ENCODE data around the gene SPATA13. TPM values are rescaled to one million over a fixed set of nuclear protein-coding genes. Genes with fewer than 3 reads are reported as not detected.

Gene SPATA13
- total and polyA plus RNA-seq, 2 donors (not counting 1 experiment from before 2014, with no cell fraction given), result 5.7 to 8.3 TPM

DNA sequence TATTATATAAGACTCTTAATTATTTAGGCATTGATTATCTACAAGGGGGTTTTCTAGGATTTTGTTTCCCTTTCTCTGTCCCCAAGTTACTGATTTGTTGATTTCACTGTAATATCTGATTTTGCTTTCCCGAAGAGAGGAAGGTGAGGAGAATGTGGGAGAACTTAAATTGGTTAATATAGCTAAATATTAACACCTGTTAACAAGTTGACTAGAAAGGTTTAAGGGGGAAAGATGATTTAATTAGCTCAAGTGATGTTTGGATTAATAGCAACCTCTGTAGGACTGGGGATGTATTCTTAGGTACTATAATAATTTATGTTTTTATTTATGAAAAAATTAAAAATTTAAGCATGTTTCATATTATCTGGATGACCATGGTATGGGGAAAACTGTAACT is 35.1 kb downstream of the SPATA13 start:
- CTCF ChIA-PET, result no interaction called here
- no peak for ATAC-seq (ENCODE audit: low read depth)
- POLR2A ChIA-PET, result no interaction called here

DNA sequence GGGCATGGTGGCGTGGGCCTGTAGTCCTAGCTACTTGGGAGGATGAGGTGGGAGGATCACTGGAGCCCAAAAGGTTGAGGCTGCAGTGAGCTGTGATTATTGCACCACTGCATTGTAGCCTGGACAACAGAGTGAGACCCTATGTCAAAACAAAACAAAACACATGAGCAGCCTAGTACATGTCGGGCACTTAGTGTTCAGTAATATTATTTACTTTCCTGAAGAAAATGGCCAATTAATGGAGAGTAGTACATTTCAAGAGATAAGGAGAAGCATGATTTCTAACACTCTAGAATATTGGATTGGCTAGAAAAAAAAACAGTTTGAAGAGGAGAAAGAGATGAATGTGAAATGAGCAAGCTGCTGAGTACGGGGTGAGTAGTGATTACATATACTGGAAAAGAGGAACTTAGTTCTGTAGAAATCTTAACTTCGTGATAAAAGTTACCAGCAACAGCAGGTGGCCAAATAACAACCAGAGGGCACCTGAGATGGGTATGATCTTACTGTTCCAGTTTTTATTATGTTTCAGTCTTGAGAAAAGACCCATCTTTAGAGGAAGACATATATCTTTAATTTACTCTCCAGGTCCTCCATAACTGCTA is 36.2 kb downstream of the SPATA13 start:
- Mint-ChIP-seq H3K4me1 (peaks cover 6% of the 10 kb centered on the region), H3K27me3 (no peaks in the 10 kb centered on the region), H3K4me3 (no peak overlapping the region), H3K9me3 (ENCODE audit: insufficient read depth) (no peaks in the 10 kb centered on the region), H3K27ac (no peak overlapping the region)
- H3K27me3 ChIP-seq (replicated peaks in 1 of 4; ENCODE audit: control extremely low read depth in 1 of 4, control insufficient read depth in 3 of 4, insufficient read depth in 4 of 4, low read length in 3 of 4), result no peaks in the 10 kb centered on the region
- H4K20me1 ChIP-seq (ENCODE audit: control insufficient read depth, insufficient read depth, low read length, poor library complexity, severe bottlenecking), result no peaks in the 10 kb centered on the region
- CTCF ChIA-PET, result interaction anchor here (1.0 to 1.5 kb wide), 2 partner anchors 23 to 34 kb away, joined by 3 to 4 read pairs; no protein-coding TSS in a partner anchor
- DNase-seq (no peak), ATAC-seq (ENCODE audit: low read depth) (peak; percentile 28)
- POLR2A ChIA-PET, result no interaction called here
- H2AFZ ChIP-seq (ENCODE audit: insufficient read depth, low read depth, low read length, poor library complexity, severe bottlenecking), result no peak overlapping the region
- H3K79me2 ChIP-seq (ENCODE audit: control insufficient read depth, insufficient read depth, low read length), result no peaks in the 10 kb centered on the region
- H3K9ac ChIP-seq (ENCODE audit: low read length), result no peak overlapping the region
- H3K4me1 ChIP-seq (ENCODE audit: control insufficient read depth in 2 of 2, insufficient read depth in 2 of 2, low read length in 2 of 2), result no peaks in the 10 kb centered on the region
- 50% methylated on average over 2 of the region's 4 CpGs for WGBS (ENCODE audit: insufficient coverage)
- H3K27ac ChIP-seq (ENCODE audit: low read length in 2 of 2), result no peak overlapping the region
- no peaks in the 10 kb centered on the region for H3K9me3 ChIP-seq (ENCODE audit: control extremely low read depth in 1 of 3, control insufficient read depth in 2 of 3, insufficient read depth in 1 of 3, low read length in 2 of 3)
- intact Hi-C loops (cut with micrococcal nuclease), result no loop called here
- H3K36me3 ChIP-seq (replicated peaks in 1 of 2; ENCODE audit: control extremely low read depth in 1 of 2, control insufficient read depth in 1 of 2, extremely low read depth in 1 of 2, insufficient read depth in 2 of 2, low read length in 1 of 2), result no peaks in the 10 kb centered on the region
- TF ChIP-seq, protein P1, sequence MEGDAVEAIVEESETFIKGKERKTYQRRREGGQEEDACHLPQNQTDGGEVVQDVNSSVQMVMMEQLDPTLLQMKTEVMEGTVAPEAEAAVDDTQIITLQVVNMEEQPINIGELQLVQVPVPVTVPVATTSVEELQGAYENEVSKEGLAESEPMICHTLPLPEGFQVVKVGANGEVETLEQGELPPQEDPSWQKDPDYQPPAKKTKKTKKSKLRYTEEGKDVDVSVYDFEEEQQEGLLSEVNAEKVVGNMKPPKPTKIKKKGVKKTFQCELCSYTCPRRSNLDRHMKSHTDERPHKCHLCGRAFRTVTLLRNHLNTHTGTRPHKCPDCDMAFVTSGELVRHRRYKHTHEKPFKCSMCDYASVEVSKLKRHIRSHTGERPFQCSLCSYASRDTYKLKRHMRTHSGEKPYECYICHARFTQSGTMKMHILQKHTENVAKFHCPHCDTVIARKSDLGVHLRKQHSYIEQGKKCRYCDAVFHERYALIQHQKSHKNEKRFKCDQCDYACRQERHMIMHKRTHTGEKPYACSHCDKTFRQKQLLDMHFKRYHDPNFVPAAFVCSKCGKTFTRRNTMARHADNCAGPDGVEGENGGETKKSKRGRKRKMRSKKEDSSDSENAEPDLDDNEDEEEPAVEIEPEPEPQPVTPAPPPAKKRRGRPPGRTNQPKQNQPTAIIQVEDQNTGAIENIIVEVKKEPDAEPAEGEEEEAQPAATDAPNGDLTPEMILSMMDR (IDR thresholded peaks at IDR 0.05), result no peak
- no peak for TF ChIP-seq EZH2 (IDR thresholded peaks at IDR 0.05; ENCODE audit: borderline replicate concordance, insufficient read depth, low read depth, low read length, poor library complexity, severe bottlenecking)
- H3K4me3 ChIP-seq (ENCODE audit: control extremely low read depth in 1 of 5, extremely low read depth in 1 of 5, insufficient read depth in 1 of 5, low read depth in 2 of 5, low read length in 4 of 5), result no peak overlapping the region
- H3K4me2 ChIP-seq (replicated peaks; ENCODE audit: low read depth, low read length, poor library complexity, severe bottlenecking), result no peak overlapping the region

More for the DNA sequence above, 35.1 kb downstream of the SPATA13 start:
- Histone ChIP-seq H3K9ac (ENCODE audit: low read length) (no peak overlapping the region), H3K79me2 (ENCODE audit: control insufficient read depth, insufficient read depth, low read length) (no peaks in the 10 kb centered on the region), H3K4me3 (ENCODE audit: control extremely low read depth in 1 of 5, extremely low read depth in 1 of 5, insufficient read depth in 1 of 5, low read depth in 2 of 5, low read length in 4 of 5) (no peak overlapping the region), H3K36me3 (replicated peaks in 1 of 2; ENCODE audit: control extremely low read depth in 1 of 2, control insufficient read depth in 1 of 2, extremely low read depth in 1 of 2, insufficient read depth in 2 of 2, low read length in 1 of 2) (no peaks in the 10 kb centered on the region), H3K9me3 (ENCODE audit: control extremely low read depth in 1 of 3, control insufficient read depth in 2 of 3, insufficient read depth in 1 of 3, low read length in 2 of 3) (no peaks in the 10 kb centered on the region), H2AFZ (ENCODE audit: insufficient read depth, low read depth, low read length, poor library complexity, severe bottlenecking) (no peak overlapping the region), H3K27ac (ENCODE audit: low read length in 2 of 2) (no peak overlapping the region), H3K27me3 (replicated peaks in 1 of 4; ENCODE audit: control extremely low read depth in 1 of 4, control insufficient read depth in 3 of 4, insufficient read depth in 4 of 4, low read length in 3 of 4) (no peaks in the 10 kb centered on the region), H3K4me2 (replicated peaks; ENCODE audit: low read depth, low read length, poor library complexity, severe bottlenecking) (no peak overlapping the region), H3K4me1 (ENCODE audit: control insufficient read depth in 2 of 2, insufficient read depth in 2 of 2, low read length in 2 of 2) (no peaks in the 10 kb centered on the region), H4K20me1 (ENCODE audit: control insufficient read depth, insufficient read depth, low read length, poor library complexity, severe bottlenecking) (no peaks in the 10 kb centered on the region)
- intact Hi-C loops (cut with micrococcal nuclease), result no loop called here
- H3K4me1 Mint-ChIP-seq, result peaks cover 6% of the 10 kb centered on the region
- no peak overlapping the region for H3K4me3 Mint-ChIP-seq
- WGBS (ENCODE audit: insufficient coverage), result no CpG with 5 or more reads among the region's 1 CpG
- TF ChIP-seq EZH2 (IDR thresholded peaks at IDR 0.05; ENCODE audit: borderline replicate concordance, insufficient read depth, low read depth, low read length, poor library complexity, severe bottlenecking), result no peak
- TF ChIP-seq, protein P1 (IDR thresholded peaks at IDR 0.05), result no peak
- no peak overlapping the region for H3K27ac Mint-ChIP-seq
- H3K9me3 Mint-ChIP-seq (ENCODE audit: insufficient read depth), result no peaks in the 10 kb centered on the region
- DNase-seq, result no peak
- no peaks in the 10 kb centered on the region for H3K27me3 Mint-ChIP-seq

Data from B cell (primary cell).